Panc1 (cell line): ENCODE results near the gene DLGAP1.

Experiments used
- CTCF ChIP-seq: fragments of 450-650 bp; IDR thresholded peaks from 2 replicates; pipeline ENCODE4 v1.5.1; 2017; ENCODE audit warnings: mild to moderate bottlenecking
- POLR2AphosphoS5 ChIP-seq: IDR thresholded peaks from 2 replicates; pipeline ENCODE4 v1.6.1; 2012; ENCODE audit warnings: mild to moderate bottlenecking, low read depth, low read length, moderate library complexity
- REST ChIP-seq, 2 experiments: IDR thresholded peaks; 2 replicates each; pipeline ENCODE4 v1.6.1; 2011 to 2012; ENCODE audit warnings: low read depth in 2 of 2, control low read depth in 1 of 2, low read length in 1 of 2, mild to moderate bottlenecking in 1 of 2, moderate library complexity in 1 of 2; ENCODE audit not compliant: insufficient read depth in 1 of 2
- SIN3A ChIP-seq: IDR thresholded peaks from 2 replicates; pipeline ENCODE4 v1.6.1; 2012; ENCODE audit warnings: low read depth, mild to moderate bottlenecking, low read length, moderate library complexity, borderline replicate concordance; ENCODE audit not compliant: insufficient read depth
- TCF7L2 ChIP-seq: IDR thresholded peaks from 2 replicates; pipeline ENCODE4 v1.6.1; 2011; ENCODE audit warnings: mild to moderate bottlenecking, low read depth, low read length, inconsistent platforms

- TF ChIP-seq CTCF (no peak), REST (IDR thresholded peaks at IDR 0.05; ENCODE audit: insufficient read depth in 1 of 2, low read depth in 2 of 2, low read length in 1 of 2) (no peak), POLR2AphosphoS5 (no peak), TCF7L2 (no peak), SIN3A (no peak)
Measured at GRCh38 chr18:3966642-3967358, 488.3 kb downstream of the DLGAP1 start.
